Sigmoid colon (tissue), 4 donors: Measurements from ENCODE around the gene COMMD1.

Experiments
- POLR2A ChIP-seq, 2 donors: fragments of 450-650 bp; IDR thresholded peaks; one replicate each; pipeline ENCODE4 v1.6.1; 2016; ENCODE audit warnings: antibody characterized with exemption in 2 of 2, mild to moderate bottlenecking in 2 of 2, moderate library complexity in 2 of 2
- POLR2AphosphoS5 ChIP-seq, 4 donors: sonication (generic); formaldehyde crosslinking; IDR thresholded peaks; one replicate each; pipeline ENCODE4 v1.6.1; 2017; ENCODE audit warnings: antibody characterized with exemption in 4 of 4
- TF ChIP-seq, protein P1 (sequence below), 4 experiments: fragments of 450-650 bp in 3 of 4; fragments of 200-600 bp in 1 of 4; IDR thresholded peaks; one replicate each; pipeline ENCODE4 v1.5.1; 2016 to 2019; ENCODE audit warnings: antibody characterized with exemption in 4 of 4, mild to moderate bottlenecking in 3 of 4, moderate library complexity in 2 of 4

DNA sequence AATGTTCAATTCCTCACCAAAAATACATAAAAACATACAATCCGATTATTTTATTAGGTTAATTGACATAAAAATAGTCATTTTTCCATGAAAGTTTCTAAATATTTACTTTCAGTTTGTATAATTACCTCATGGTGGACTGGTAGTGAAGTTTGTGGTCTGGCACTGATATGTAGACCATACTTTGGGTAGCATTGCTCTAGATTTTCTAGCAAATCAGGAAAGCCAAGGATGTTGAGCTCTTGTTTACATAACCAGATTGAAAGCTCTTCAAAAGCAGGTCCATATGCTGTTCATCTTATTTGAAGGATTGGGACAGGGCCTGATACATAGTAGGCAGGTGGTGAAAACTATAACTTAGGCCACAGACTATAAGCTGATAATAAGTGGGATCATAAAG is 61.8 kb downstream of the COMMD1 start:
- TF ChIP-seq POLR2A (IDR thresholded peaks at IDR 0.05) (no peak), POLR2AphosphoS5 (IDR thresholded peaks at IDR 0.05) (no peak)
- TF ChIP-seq, protein P1, sequence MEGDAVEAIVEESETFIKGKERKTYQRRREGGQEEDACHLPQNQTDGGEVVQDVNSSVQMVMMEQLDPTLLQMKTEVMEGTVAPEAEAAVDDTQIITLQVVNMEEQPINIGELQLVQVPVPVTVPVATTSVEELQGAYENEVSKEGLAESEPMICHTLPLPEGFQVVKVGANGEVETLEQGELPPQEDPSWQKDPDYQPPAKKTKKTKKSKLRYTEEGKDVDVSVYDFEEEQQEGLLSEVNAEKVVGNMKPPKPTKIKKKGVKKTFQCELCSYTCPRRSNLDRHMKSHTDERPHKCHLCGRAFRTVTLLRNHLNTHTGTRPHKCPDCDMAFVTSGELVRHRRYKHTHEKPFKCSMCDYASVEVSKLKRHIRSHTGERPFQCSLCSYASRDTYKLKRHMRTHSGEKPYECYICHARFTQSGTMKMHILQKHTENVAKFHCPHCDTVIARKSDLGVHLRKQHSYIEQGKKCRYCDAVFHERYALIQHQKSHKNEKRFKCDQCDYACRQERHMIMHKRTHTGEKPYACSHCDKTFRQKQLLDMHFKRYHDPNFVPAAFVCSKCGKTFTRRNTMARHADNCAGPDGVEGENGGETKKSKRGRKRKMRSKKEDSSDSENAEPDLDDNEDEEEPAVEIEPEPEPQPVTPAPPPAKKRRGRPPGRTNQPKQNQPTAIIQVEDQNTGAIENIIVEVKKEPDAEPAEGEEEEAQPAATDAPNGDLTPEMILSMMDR (IDR thresholded peaks at IDR 0.05), result no peak
